ENCODE results near the gene TMEM106C.

The TMEM106C gene, protein sequence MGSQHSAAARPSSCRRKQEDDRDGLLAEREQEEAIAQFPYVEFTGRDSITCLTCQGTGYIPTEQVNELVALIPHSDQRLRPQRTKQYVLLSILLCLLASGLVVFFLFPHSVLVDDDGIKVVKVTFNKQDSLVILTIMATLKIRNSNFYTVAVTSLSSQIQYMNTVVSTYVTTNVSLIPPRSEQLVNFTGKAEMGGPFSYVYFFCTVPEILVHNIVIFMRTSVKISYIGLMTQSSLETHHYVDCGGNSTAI

DNA sequence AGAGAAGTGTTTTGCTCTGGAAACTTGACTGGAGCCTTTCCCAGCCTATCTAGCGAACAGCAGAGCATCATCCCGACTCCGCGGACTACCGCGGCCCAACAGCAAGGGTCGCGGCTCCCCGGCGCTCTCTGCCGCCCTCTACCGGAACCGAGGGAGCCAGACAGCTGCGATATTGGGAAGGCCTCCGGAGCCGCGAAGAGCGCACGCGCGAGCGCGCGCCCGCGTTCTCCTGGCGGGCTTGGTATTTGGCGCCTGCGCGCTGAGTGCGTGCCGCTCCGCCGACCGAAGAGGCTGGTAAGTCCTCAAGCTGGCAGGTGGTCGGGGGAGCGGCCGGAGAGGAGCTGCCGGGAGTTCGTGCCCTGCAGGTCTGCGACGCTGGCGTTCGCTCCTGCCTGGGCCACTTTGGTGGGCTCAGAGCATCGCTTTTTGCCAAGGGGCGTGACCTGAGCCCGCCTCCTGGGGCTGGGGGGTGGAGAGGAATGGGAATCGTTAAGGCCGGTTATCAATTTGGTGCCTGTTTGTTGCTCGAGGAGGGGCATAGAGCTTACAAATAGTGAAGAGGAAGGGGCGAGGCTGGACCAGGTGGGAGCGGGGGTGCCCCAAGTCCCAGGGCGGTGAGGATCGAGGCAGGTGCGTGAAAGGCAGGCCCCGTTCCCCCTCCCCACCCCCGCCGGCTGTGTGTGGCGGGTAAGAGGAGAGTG lies at the start of gene TMEM106C:
TSS of gene TMEM106C (plus strand) at position 257 of the 701 bp plus-strand sequence. CDS start 641 bp downstream, outside the sequence.
- H3K27ac ChIP-seq (ENCODE audit: low read depth, low read length), result no peak within 1 kb of the TSS
- peaks cover 53% of the 10 kb centered on the region for H3K27me3 ChIP-seq (ENCODE audit: control insufficient read depth, insufficient read depth, low read length)

DNA sequence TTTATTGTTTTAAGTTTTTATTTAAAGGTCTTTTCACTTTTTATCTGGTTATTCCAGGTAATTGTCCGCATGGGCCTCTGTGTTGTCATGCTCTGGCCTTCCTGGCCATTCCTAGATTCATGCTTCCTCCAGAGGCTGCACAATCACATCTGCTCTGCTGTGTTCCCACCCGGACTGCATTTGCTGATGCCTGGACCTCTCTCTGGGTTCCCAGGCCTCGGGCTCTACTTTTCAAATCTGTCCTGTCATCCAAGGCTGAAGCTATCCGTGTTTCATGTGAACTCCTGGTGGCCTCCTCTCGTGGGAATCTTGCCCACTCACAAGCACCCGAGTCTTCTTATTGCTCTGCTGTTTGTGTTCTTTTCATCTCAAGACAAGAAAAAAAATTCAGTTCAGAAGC lies 42.5 kb upstream of the TMEM106C start:
- no peak overlapping the region for H3K9ac ChIP-seq (ENCODE audit: low read depth, low read length)
- no peaks in the 10 kb centered on the region for H3K4me1 ChIP-seq (ENCODE audit: control insufficient read depth, insufficient read depth, low read length)
- peaks cover 15% of the 10 kb centered on the region for H3K27me3 ChIP-seq (ENCODE audit: control insufficient read depth, insufficient read depth, low read length)
- no peaks in the 10 kb centered on the region for H3K9me3 ChIP-seq (ENCODE audit: control insufficient read depth, insufficient read depth, low read length)
- no peaks in the 10 kb centered on the region for H3K36me3 ChIP-seq (ENCODE audit: control insufficient read depth, insufficient read depth, low read length)
- H3K4me3 ChIP-seq (ENCODE audit: low read depth, low read length), result no peak overlapping the region
- H3K27ac ChIP-seq (ENCODE audit: low read depth, low read length), result no peak overlapping the region

More for the DNA sequence above, at the start of gene TMEM106C:
- peaks cover 13% of the 10 kb centered on the region for H3K4me1 ChIP-seq (ENCODE audit: control insufficient read depth, insufficient read depth, low read length)
- peaks cover 22% of the 10 kb centered on the region for H3K9me3 ChIP-seq (ENCODE audit: control insufficient read depth, insufficient read depth, low read length)
- no peaks in the 10 kb centered on the region for H3K36me3 ChIP-seq (ENCODE audit: control insufficient read depth, insufficient read depth, low read length)
- H3K9ac ChIP-seq (ENCODE audit: low read depth, low read length), result no peak within 1 kb of the TSS
- peak within 1 kb of the TSS; percentile 79 for H3K4me3 ChIP-seq (ENCODE audit: low read depth, low read length)

DNA sequence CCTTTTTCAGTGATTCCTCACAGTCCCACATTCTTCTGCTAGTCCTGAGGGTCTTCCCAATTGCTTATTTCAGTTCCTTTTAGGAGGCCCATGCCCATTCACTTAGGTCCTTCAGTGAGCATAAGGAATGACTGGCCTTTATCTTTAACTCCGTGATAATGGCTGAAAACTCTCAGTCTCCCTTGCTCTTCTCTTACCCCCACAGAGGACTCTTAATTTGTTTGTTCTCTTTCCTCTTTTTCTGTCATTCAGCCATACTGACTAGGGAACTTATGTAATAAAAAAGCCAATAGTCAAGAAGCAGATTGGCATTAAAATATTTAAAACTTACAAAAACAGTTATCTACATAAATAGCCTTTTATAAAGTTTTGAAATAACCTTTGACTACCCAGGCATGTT lies 41.5 kb upstream of the TMEM106C start:
- Histone ChIP-seq H3K27ac (ENCODE audit: low read depth, low read length) (no peak overlapping the region), H3K27me3 (ENCODE audit: control insufficient read depth, insufficient read depth, low read length) (peaks cover 24% of the 10 kb centered on the region), H3K9ac (ENCODE audit: low read depth, low read length) (no peak overlapping the region), H3K4me3 (ENCODE audit: low read depth, low read length) (no peak overlapping the region), H3K4me1 (ENCODE audit: control insufficient read depth, insufficient read depth, low read length) (no peaks in the 10 kb centered on the region), H3K9me3 (ENCODE audit: control insufficient read depth, insufficient read depth, low read length) (no peaks in the 10 kb centered on the region), H3K36me3 (ENCODE audit: control insufficient read depth, insufficient read depth, low read length) (no peaks in the 10 kb centered on the region)

DNA sequence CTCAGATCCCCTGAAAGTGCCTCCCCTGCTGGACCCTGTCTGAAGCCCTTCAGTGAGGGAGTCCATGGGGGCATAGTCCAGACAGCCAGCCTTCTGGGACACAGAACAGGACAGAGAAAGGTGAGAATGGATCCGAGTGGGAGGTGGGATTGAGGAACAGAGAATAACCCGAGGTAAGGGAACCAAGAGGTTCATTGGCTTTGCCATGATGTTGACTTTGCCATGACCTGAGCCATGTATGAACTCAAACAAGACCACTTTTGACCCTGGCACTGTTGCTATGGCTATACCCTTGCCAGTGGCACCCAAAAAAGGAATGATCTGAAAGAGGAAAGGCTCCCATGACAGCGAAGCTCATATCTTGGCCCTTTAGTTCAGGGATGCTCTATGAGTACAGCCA lies 36.0 kb upstream of the TMEM106C start:
- no peak overlapping the region for H3K9ac ChIP-seq (ENCODE audit: low read depth, low read length)
- no peak overlapping the region for H3K27ac ChIP-seq (ENCODE audit: low read depth, low read length)
- H3K4me3 ChIP-seq (ENCODE audit: low read depth, low read length), result no peak overlapping the region
- peaks cover 26% of the 10 kb centered on the region for H3K27me3 ChIP-seq (ENCODE audit: control insufficient read depth, insufficient read depth, low read length)
- H3K4me1 ChIP-seq (ENCODE audit: control insufficient read depth, insufficient read depth, low read length), result no peaks in the 10 kb centered on the region
- H3K9me3 ChIP-seq (ENCODE audit: control insufficient read depth, insufficient read depth, low read length), result no peaks in the 10 kb centered on the region
- no peaks in the 10 kb centered on the region for H3K36me3 ChIP-seq (ENCODE audit: control insufficient read depth, insufficient read depth, low read length)

DNA sequence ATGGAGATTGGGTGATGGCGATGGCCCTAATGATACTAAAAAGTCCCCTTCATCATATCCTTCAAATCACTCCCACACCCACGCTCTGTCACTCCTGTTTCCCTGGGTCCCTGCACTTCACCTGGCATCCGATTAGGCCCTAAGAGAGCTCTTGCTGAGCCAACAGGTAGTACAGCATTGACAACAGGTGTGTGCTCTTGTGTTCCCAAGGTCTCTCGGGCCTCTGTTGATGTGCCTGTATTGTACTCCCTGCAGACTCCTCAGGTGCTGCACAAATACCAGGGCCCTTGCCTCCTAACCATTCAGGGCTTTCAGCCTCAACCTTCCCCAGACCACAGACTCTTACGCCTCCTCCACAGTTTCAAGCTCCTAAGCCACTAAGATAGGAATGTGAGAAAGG lies 32.8 kb upstream of the TMEM106C start:
- H3K27me3 ChIP-seq (ENCODE audit: control insufficient read depth, insufficient read depth, low read length), result peaks cover 18% of the 10 kb centered on the region
- H3K36me3 ChIP-seq (ENCODE audit: control insufficient read depth, insufficient read depth, low read length), result no peaks in the 10 kb centered on the region

DNA sequence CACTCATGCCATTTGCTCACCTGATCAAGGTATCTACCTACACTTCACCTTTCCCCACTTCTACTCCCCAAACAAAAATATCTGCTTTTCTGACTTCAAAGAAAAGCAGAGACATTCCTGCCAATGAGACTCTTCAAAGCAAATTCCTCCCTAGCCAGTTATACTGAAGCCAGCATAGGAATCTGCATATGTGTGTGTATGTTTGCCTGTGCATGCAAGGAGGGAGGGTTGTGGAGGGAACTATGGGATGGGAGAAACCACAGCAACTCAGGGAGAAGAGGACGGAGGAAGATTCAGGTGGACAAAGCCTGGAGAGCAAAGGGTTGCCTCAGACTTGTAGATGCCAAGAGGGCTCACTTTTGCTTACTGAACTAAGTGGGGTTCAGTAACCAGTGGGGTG lies 32.2 kb upstream of the TMEM106C start:
- H3K9me3 ChIP-seq (ENCODE audit: control insufficient read depth, insufficient read depth, low read length), result no peaks in the 10 kb centered on the region
- peaks cover 12% of the 10 kb centered on the region for H3K27me3 ChIP-seq (ENCODE audit: control insufficient read depth, insufficient read depth, low read length)
- no peak overlapping the region for H3K4me3 ChIP-seq (ENCODE audit: low read depth, low read length)
- no peak overlapping the region for H3K27ac ChIP-seq (ENCODE audit: low read depth, low read length)
- no peaks in the 10 kb centered on the region for H3K4me1 ChIP-seq (ENCODE audit: control insufficient read depth, insufficient read depth, low read length)
- no peak overlapping the region for H3K9ac ChIP-seq (ENCODE audit: low read depth, low read length)
- no peaks in the 10 kb centered on the region for H3K36me3 ChIP-seq (ENCODE audit: control insufficient read depth, insufficient read depth, low read length)

More for the DNA sequence above, 32.8 kb upstream of the TMEM106C start:
- Histone ChIP-seq H3K4me3 (ENCODE audit: low read depth, low read length) (no peak overlapping the region), H3K9ac (ENCODE audit: low read depth, low read length) (no peak overlapping the region), H3K9me3 (ENCODE audit: control insufficient read depth, insufficient read depth, low read length) (no peaks in the 10 kb centered on the region), H3K27ac (ENCODE audit: low read depth, low read length) (no peak overlapping the region), H3K4me1 (ENCODE audit: control insufficient read depth, insufficient read depth, low read length) (no peaks in the 10 kb centered on the region)

DNA sequence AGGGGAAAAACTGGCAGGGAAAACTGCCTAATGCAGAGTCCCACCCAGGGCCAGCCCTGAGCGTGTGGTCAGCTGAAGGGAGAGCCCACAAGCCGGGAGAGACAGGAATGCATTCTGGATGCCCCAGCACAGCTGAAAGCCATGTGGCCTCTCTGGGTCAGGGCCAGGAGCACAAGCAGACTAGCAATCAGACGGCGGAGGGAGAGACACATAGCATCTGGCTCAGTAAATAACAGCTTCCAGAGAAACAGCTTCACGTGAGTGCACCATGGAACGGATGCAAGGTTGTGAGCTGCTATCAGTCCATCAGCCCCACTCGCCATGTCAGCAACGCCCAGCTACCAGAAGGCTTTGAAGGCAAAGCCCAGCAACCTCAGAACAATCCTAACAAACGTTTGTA lies 28.2 kb upstream of the TMEM106C start:
- Histone ChIP-seq H3K4me1 (ENCODE audit: control insufficient read depth, insufficient read depth, low read length) (no peaks in the 10 kb centered on the region), H3K27me3 (ENCODE audit: control insufficient read depth, insufficient read depth, low read length) (peaks cover 5% of the 10 kb centered on the region), H3K9me3 (ENCODE audit: control insufficient read depth, insufficient read depth, low read length) (no peaks in the 10 kb centered on the region), H3K36me3 (ENCODE audit: control insufficient read depth, insufficient read depth, low read length) (no peaks in the 10 kb centered on the region), H3K9ac (ENCODE audit: low read depth, low read length) (no peak overlapping the region), H3K27ac (ENCODE audit: low read depth, low read length) (no peak overlapping the region), H3K4me3 (ENCODE audit: low read depth, low read length) (no peak overlapping the region)

DNA sequence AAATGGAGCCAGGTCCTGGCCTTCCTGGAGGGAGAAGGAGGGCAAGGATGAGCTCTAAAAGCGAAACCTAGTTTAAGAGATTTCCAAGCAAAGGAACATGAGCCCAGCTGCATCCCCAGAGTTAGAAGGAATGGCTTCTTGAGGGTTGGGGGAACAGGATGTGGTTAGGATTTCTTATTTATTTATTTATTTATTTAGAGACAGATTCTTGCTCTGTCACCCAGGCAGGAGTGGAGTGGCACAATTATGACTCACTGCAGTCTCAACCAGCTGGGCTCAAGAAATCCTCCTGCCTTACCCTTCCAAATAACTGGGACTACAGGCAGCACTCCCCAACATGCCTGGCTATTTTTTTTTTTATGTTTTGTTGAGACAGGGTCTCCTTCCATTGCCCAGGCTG lies 25.3 kb upstream of the TMEM106C start:
- Histone ChIP-seq H3K4me3 (ENCODE audit: low read depth, low read length) (no peak overlapping the region), H3K27ac (ENCODE audit: low read depth, low read length) (no peak overlapping the region), H3K9me3 (ENCODE audit: control insufficient read depth, insufficient read depth, low read length) (no peaks in the 10 kb centered on the region), H3K9ac (ENCODE audit: low read depth, low read length) (no peak overlapping the region), H3K36me3 (ENCODE audit: control insufficient read depth, insufficient read depth, low read length) (no peaks in the 10 kb centered on the region), H3K27me3 (ENCODE audit: control insufficient read depth, insufficient read depth, low read length) (peaks cover 26% of the 10 kb centered on the region), H3K4me1 (ENCODE audit: control insufficient read depth, insufficient read depth, low read length) (peaks cover 5% of the 10 kb centered on the region; the same call in 1 of the 2 replicates)

DNA sequence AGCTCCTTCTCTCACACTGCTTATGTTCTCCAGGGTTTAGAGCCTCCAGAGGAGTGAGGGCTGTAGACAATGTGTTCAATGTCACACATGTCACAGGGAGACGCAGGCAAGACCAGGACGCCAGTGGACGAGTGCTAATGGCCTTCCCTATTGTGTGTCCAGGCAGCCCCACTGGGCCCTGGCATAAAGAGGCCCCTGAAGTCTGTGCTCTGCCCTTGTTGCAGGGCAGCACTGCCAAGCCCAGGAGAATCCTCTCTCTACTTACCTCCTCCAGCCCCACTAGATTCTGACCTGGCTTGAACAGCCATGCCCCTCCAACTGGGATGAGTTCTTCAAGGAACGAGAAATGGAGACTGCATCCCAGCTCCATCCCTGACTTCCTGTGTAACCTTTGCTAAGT lies 24.8 kb upstream of the TMEM106C start:
- Histone ChIP-seq H3K4me3 (ENCODE audit: low read depth, low read length) (no peak overlapping the region), H3K27me3 (ENCODE audit: control insufficient read depth, insufficient read depth, low read length) (peaks cover 29% of the 10 kb centered on the region), H3K9me3 (ENCODE audit: control insufficient read depth, insufficient read depth, low read length) (no peaks in the 10 kb centered on the region), H3K27ac (ENCODE audit: low read depth, low read length) (no peak overlapping the region), H3K4me1 (ENCODE audit: control insufficient read depth, insufficient read depth, low read length) (peaks cover 5% of the 10 kb centered on the region; the same call in 1 of the 2 replicates), H3K9ac (ENCODE audit: low read depth, low read length) (no peak overlapping the region), H3K36me3 (ENCODE audit: control insufficient read depth, insufficient read depth, low read length) (no peaks in the 10 kb centered on the region)

DNA sequence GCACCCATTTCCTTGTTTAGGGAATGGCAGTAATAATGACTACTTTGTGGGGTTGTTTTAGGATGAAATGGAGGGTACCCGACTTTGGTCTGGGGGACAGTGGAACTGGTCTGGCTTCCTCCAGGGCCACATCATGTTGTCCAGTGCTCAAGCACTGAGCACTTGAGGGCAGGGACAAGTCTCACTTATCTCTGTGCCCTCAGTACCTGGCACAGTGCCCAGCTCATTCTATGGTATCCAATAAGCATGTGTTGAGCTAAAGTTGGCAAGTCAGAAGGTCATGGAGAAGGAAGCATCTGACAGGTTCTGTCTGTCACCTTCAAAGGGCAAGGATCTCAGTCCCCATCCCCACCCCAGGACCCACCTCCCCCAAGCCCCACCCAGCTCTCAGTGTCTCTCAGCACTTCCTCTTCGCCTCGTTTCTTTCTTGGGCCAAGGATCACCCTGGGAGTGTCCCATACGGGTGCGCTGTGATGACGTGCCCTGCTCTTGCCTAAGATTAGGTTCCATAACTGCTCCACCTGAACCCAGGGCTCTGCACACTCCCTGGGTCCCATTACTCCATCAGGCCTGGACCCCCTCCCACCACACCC lies 24.3 kb upstream of the TMEM106C start:
- Histone ChIP-seq H3K27ac (ENCODE audit: low read depth, low read length) (no peak overlapping the region), H3K27me3 (ENCODE audit: control insufficient read depth, insufficient read depth, low read length) (peaks cover 29% of the 10 kb centered on the region), H3K36me3 (ENCODE audit: control insufficient read depth, insufficient read depth, low read length) (no peaks in the 10 kb centered on the region)

More for the DNA sequence above, 24.3 kb upstream of the TMEM106C start:
- Histone ChIP-seq H3K4me1 (ENCODE audit: control insufficient read depth, insufficient read depth, low read length) (peaks cover 5% of the 10 kb centered on the region; the same call in 1 of the 2 replicates), H3K9me3 (ENCODE audit: control insufficient read depth, insufficient read depth, low read length) (no peaks in the 10 kb centered on the region), H3K9ac (ENCODE audit: low read depth, low read length) (no peak overlapping the region), H3K4me3 (ENCODE audit: low read depth, low read length) (no peak overlapping the region)
